Measurements from ENCODE around the gene PARD6B.
"Not testable (repeated sequence)": the region's sequence is repeated elsewhere in the genome, so short reads cannot be mapped to it uniquely, and the experiment has no call there.

Gene PARD6B

GRCh38 chr20:50778994-50779393 is 47.6 kb downstream of the PARD6B start:
- DNase-seq, result not testable (repeated sequence)

GRCh38 chr20:50783390-50783789 is 52.0 kb downstream of the PARD6B start:
- DNase-seq, result no peak

GRCh38 chr20:50783903-50784302 is 52.5 kb downstream of the PARD6B start:
- no peak for DNase-seq

- DNase-seq, result no peak
Observed at GRCh38 chr20:50784464-50784863, 53.1 kb downstream of the PARD6B start.

- DNase-seq, result no peak
Observed at GRCh38 chr20:50786703-50787102, 55.3 kb downstream of the PARD6B start.

- DNase-seq, result no peak
Observed at GRCh38 chr20:50787181-50787580, 55.8 kb downstream of the PARD6B start.

GRCh38 chr20:50788045-50788991 is 56.9 kb downstream of the PARD6B start:
- DNase-seq, result no peak

- DNase-seq, result no peak
Observed at GRCh38 chr20:50789968-50790650, 58.7 kb downstream of the PARD6B start.

- DNase-seq, result peak; percentile 76
Observed at GRCh38 chr20:50790651-50791277, 59.4 kb downstream of the PARD6B start.

- DNase-seq, result no peak
Observed at GRCh38 chr20:50792708-50793574, 61.6 kb downstream of the PARD6B start.

- DNase-seq, result peak; percentile 48
Observed at GRCh38 chr20:50793575-50794016, 62.2 kb downstream of the PARD6B start.

GRCh38 chr20:50794181-50794845 is 62.9 kb downstream of the PARD6B start:
- DNase-seq, result no peak

GRCh38 chr20:50794846-50795634 is 63.7 kb downstream of the PARD6B start, which contains the start of gene BCAS4:
Gene BCAS4 (plus strand): TSS chr20:50795061. CDS start chr20:50795084, 23 bp downstream.
- DNase-seq, result peak; percentile 87

GRCh38 chr20:50797142-50797541 is 65.8 kb downstream of the PARD6B start:
- no peak for DNase-seq

- no peak for DNase-seq
Observed at GRCh38 chr20:50798650-50799049, 67.3 kb downstream of the PARD6B start.

GRCh38 chr20:50799176-50799889 is 68.0 kb downstream of the PARD6B start:
- DNase-seq, result no peak

GRCh38 chr20:50799890-50800550 is 68.6 kb downstream of the PARD6B start:
- DNase-seq, result no peak

- not testable (repeated sequence) for DNase-seq
Observed at GRCh38 chr20:50800986-50801746, 69.8 kb downstream of the PARD6B start.

GRCh38 chr20:50801747-50802125 is 70.4 kb downstream of the PARD6B start:
- no peak for DNase-seq
